ENCODE results near the gene TRIM66.

- TF ChIP-seq POLR2AphosphoS5 (IDR thresholded peaks at IDR 0.05; ENCODE audit: low read depth, low read length) (no peak), SIN3A (IDR thresholded peaks at IDR 0.05; ENCODE audit: borderline replicate concordance, insufficient read depth, low read length) (no peak), REST (IDR thresholded peaks at IDR 0.05; ENCODE audit: insufficient read depth in 1 of 2, low read depth in 2 of 2, low read length in 2 of 2) (no peak), TAF1 (IDR thresholded peaks at IDR 0.05; ENCODE audit: borderline replicate concordance, insufficient read depth, low read length) (no peak)
Observed at GRCh38 chr11:8665222-8665621, 17.2 kb downstream of the TRIM66 start.
